K562 (cell line): ENCODE measurements around the gene SYNE1. TPM values are rescaled to one million over a fixed set of nuclear protein-coding genes. Genes with fewer than 3 reads are reported as not detected.

Experiments
- ATAC-seq: fragments of 200-7000 bp; cut with Tn5 transposase; 3 replicates; pipeline ENCODE4 v1.9.1; 2020; ENCODE audit warnings: moderate library complexity
- BruUV-seq: library from RNA; stranded (reverse); fragments of 400-500 nt; replicated peaks from 2 replicates; lab custom pipeline; 2021; lab: Mats Ljungman, UMichigan
- CTCF ChIA-PET: fragments of 300-600 bp; formaldehyde crosslinking; extraction: SDS; loops from one replicate; lab custom pipeline; 2021; ENCODE audit warnings: low intra/inter-chr PET ratio; lab: Yijun Ruan, JAX
- POLR2A ChIA-PET: fragments of 300-600, 350-650 bp; sonication (Branson Sonifier 250); formaldehyde crosslinking; extraction: SDS; loops from one replicate; lab custom pipeline; 2021; ENCODE audit warnings: antibody characterized with exemption, inconsistent platforms; lab: Yijun Ruan, JAX
- DNase-seq, 4 experiments: peaks; one replicate each; pipeline versions ENCODE4 v3.0.0 to v3.0.0-alpha.2; 2011 to 2018; ENCODE audit warnings: low spot score in 3 of 4, mixed read lengths in 3 of 4; ENCODE audit errors: extremely low read depth in 1 of 4
- FAIRE-seq: peaks from 2 replicates; lab custom pipeline; 2011; peaks lifted over from hg19 to GRCh38; lab: Jason Lieb, UNC
- H2AFZ ChIP-seq: 2 replicates; pipeline ENCODE4 v1.6.0; 2011; ENCODE audit warnings: low read depth, low read length, control low read depth, inconsistent platforms
- H3K27ac ChIP-seq: fragments of 200-600 bp; 3 replicates; pipeline ENCODE4 v1.8.0; 2011; ENCODE audit warnings: low read depth, mild to moderate bottlenecking, control low read depth, inconsistent platforms, low read length, moderate library complexity, mixed read lengths; ENCODE audit errors: extremely low read depth
- H3K27me3 ChIP-seq, 2 experiments: fragments of 300-600 bp in 1 of 2; 2 replicates in 1 of 2; 3 replicates in 1 of 2; pipeline versions ENCODE4 v1.6.0 to v1.8.0; 2011; ENCODE audit warnings: inconsistent platforms in 2 of 2, low read length in 2 of 2, mild to moderate bottlenecking in 1 of 2, mixed read lengths in 1 of 2, moderate library complexity in 1 of 2; ENCODE audit not compliant: control insufficient read depth in 2 of 2, insufficient read depth in 2 of 2
- H3K36me3 ChIP-seq: fragments of 300-600 bp; 3 replicates; pipeline ENCODE4 v1.8.0; 2011; ENCODE audit warnings: mild to moderate bottlenecking, low read length, inconsistent platforms; ENCODE audit not compliant: control insufficient read depth, insufficient read depth
- H3K4me1 ChIP-seq, 2 experiments: fragments of 200-600 bp in 1 of 2; replicated peaks in 1 of 2; 2 replicates in 1 of 2; 3 replicates in 1 of 2; pipeline versions ENCODE4 v1.5.1 to v1.8.0; 2011; ENCODE audit warnings: inconsistent platforms in 2 of 2, low read length in 2 of 2, mild to moderate bottlenecking in 1 of 2, mixed read lengths in 1 of 2, moderate library complexity in 1 of 2; ENCODE audit not compliant: control insufficient read depth in 2 of 2, insufficient read depth in 2 of 2
- H3K4me2 ChIP-seq: 2 replicates; pipeline ENCODE4 v1.6.1; 2011; ENCODE audit warnings: low read length, control low read depth, inconsistent platforms, mixed read lengths; ENCODE audit not compliant: insufficient read depth
- H3K4me3 ChIP-seq: fragments of 200-600 bp; sonication (generic), shearing (Covaris generic); 2 replicates; pipeline ENCODE4 v1.5.1; 2016; ENCODE audit warnings: control low read depth, inconsistent platforms
- H3K79me2 ChIP-seq: fragments of 200-600 bp; 3 replicates; pipeline ENCODE4 v1.8.0; 2011; ENCODE audit warnings: low read length, inconsistent platforms; ENCODE audit not compliant: control insufficient read depth, insufficient read depth
- H3K9ac ChIP-seq, 2 experiments: 2 replicates each; pipeline versions ENCODE4 v1.6.0 to v1.6.1; 2011; ENCODE audit warnings: low read depth in 2 of 2, low read length in 2 of 2, control low read depth in 1 of 2, inconsistent platforms in 1 of 2, mild to moderate bottlenecking in 1 of 2, mixed read lengths in 1 of 2; ENCODE audit not compliant: insufficient read depth in 1 of 2
- H3K9me1 ChIP-seq: one replicate; pipeline ENCODE4 v1.6.0; 2011; ENCODE audit warnings: inconsistent platforms, mild to moderate bottlenecking, low read length, moderate library complexity; ENCODE audit not compliant: control insufficient read depth, insufficient read depth
- H3K9me3 ChIP-seq: replicated peaks from 2 replicates; pipeline ENCODE4 v1.5.1; 2011; ENCODE audit warnings: low read depth, low read length, inconsistent platforms; ENCODE audit not compliant: control insufficient read depth, insufficient read depth
- H4K20me1 ChIP-seq: replicated peaks from 2 replicates; pipeline ENCODE4 v1.6.1; 2011; ENCODE audit warnings: low read length, inconsistent platforms, mixed read lengths; ENCODE audit not compliant: control insufficient read depth, insufficient read depth
- CUX1 ChIP-seq: fragments of 200-800 bp; sonication (Bioruptor generic); IDR thresholded peaks from 2 replicates; pipeline ENCODE4 v1.6.1; 2016; ENCODE audit warnings: missing genetic modification characterization, missing compliant biosample characterization
- FOS ChIP-seq: IDR thresholded peaks from 3 replicates; pipeline ENCODE4 v1.6.1; 2011; ENCODE audit not compliant: insufficient read length; ENCODE audit errors: extremely low read depth
- GMEB1 ChIP-seq: fragments of 250-450 bp; sonication (Bioruptor Pico); IDR thresholded peaks from 2 replicates; pipeline ENCODE4 v1.4.0; 2020; ENCODE audit warnings: mild to moderate bottlenecking
- SMAD1 ChIP-seq: fragments of 150-350 bp; IDR thresholded peaks from 2 replicates; pipeline ENCODE4 v1.6.1; 2014; ENCODE audit warnings: low read length, low read depth; ENCODE audit not compliant: partially characterized antibody
- ZNF77 ChIP-seq: fragments of 250-450 bp; sonication (Bioruptor Pico); IDR thresholded peaks from 2 replicates; pipeline ENCODE4 v1.5.0; 2020
- ZZZ3 ChIP-seq: fragments of 450-650 bp; IDR thresholded peaks from 2 replicates; pipeline ENCODE4 v1.6.1; 2016; ENCODE audit warnings: antibody characterized with exemption, mild to moderate bottlenecking, moderate library complexity
- WGBS: fragments of 100-300 bp; shearing (Covaris generic); methylation state at CpG from one replicate; pipeline ENCODE4 v1.1.6; 2016; ENCODE audit warnings: low coverage, mixed read lengths; ENCODE audit not compliant: insufficient coverage; ENCODE audit errors: missing lambda C conversion rate; 5-methylcytosine and 5-hydroxymethylcytosine counted together
- in situ Hi-C: fragments of 300-500 bp; cut with MboI; formaldehyde crosslinking; loops from 4 replicates; pipeline ENCODE4 v1.15.0; 2018; ENCODE audit warnings: inconsistent platforms, mixed read lengths
- intact Hi-C: fragments of 100-400 bp; cut with micrococcal nuclease; formaldehyde crosslinking; loops from 2 replicates; pipeline ENCODE4 v1.14.2; 2022
- polyA plus RNA-seq, 8 experiments: library from polyadenylated mRNA; depleted of rRNA in 4 of 8; stranded (reverse) in 5 of 8; unstranded in 3 of 8; fragments of >200 nt; fragmentation: Nextera tagmentation in 2 of 8; fragmentation: Illumina TruSeq in 1 of 8; extraction: Ambion mirVana in 2 of 8; extraction: Trizol in 1 of 8; gene quantifications; 2 replicates each; pipeline versions ENCODE4 v1.2.1 to v1.2.3, GENCODE V29; 2011 to 2014; ENCODE audit warnings: inconsistent platforms in 1 of 8, missing spikeins in 1 of 8
- total RNA-seq, 7 experiments: library from RNA; depleted of rRNA in 6 of 7; stranded (reverse); fragments of >200 nt in 6 of 7; fragmentation: Illumina TruSeq in 2 of 7; extraction: Trizol in 2 of 7; gene quantifications; 2 replicates each; pipeline versions ENCODE4 v1.2.1 to v1.2.3, GENCODE V29; 2011 to 2021; ENCODE audit warnings: low replicate concordance in 1 of 7

SYNE1 gene
- total and polyA plus RNA-seq, 9 of the 15 experiments (the other 6 are each of a cell fraction or from before 2014, with no cell fraction given), result under 0.01 to 0.42 (median 0.08) TPM; not detected in 1

DNA sequence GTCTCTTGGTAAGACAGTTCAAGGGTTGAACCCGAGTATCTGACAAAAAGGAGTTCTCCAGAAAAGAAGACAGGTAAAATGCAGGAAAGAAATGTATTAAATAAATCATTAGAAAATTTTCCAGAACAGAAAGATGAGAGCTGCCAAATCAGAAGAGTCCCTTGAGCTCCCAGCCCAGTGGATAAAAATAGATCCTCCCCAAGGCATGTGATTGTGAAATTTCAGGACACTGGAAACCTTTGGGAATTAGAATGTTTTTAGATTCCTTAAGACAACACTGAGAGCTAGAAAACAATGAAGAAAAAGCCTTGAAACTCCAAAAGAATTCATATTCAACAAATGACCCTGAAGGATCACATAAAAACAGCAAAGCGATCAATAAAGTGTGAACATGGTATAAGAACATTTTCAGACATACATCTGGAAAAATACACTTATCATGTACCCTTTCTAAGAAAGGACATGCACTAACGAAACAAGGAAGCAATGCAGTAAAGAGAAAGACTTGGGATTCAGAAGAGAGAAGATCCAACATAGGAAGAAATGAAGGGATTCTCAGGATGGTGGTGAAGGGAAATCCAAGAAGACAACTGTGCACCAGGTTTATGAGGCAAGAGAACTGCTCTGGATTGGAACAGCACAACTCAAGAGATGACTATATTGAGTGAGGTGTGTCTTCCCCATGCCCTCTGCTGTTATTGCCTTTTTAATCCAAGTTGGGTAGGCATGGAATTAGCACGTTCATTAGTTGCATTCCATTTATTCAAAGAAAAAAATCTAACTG is 390.4 kb downstream of the SYNE1 start (continued):
- TF ChIP-seq GMEB1, result no peak
- no peak for TF ChIP-seq SMAD1
- no peak for TF ChIP-seq ZZZ3
- TF ChIP-seq, all 486 proteins: peak for 0

- Histone ChIP-seq H3K9ac (no peak overlapping the region), H3K27ac (no peak overlapping the region), H3K4me3 (no peak overlapping the region), H3K4me2 (no peak overlapping the region), H3K79me2 (no peaks in the 10 kb centered on the region), H2AFZ (no peak overlapping the region), H3K36me3 (no peaks in the 10 kb centered on the region), H4K20me1 (no peaks in the 10 kb centered on the region), H3K9me3 (no peaks in the 10 kb centered on the region), H3K27me3 (no peaks in the 10 kb centered on the region), H3K9me1 (no peaks in the 10 kb centered on the region), H3K4me1 (no peaks in the 10 kb centered on the region)
- no peak for FAIRE-seq
- ATAC-seq, result no peak
- no TSS peak for BruUV-seq
- DNase-seq, result no peak
- 0% methylated on average over 4 of the region's 4 CpGs for WGBS
- TF ChIP-seq FOS, result no peak
- TF ChIP-seq ZNF77 (CRISPR knock-in tag), result no peak
- no peak for TF ChIP-seq CUX1 (CRISPR knock-in tag)
- ChIA-PET POLR2A (no interaction called here), CTCF (no interaction called here)
- intact Hi-C loops, result no loop called here
- in situ Hi-C loops, result no loop called here
Measured at GRCh38 chr6:152244998-152245630, 392.0 kb downstream of the SYNE1 start.
